Right lobe of liver (tissue), 6 donors: Measurements from ENCODE around the gene PTPRN2. TPM values are rescaled to one million over a fixed set of nuclear protein-coding genes. Genes with fewer than 3 reads are reported as not detected.

Source experiments
- ATAC-seq, 4 donors: fragments of 200-7000 bp; cut with Tn5 transposase; one replicate each; pipeline ENCODE4 v1.9.1; 2020; ENCODE audit warnings: mild to moderate bottlenecking in 4 of 4, moderate library complexity in 4 of 4
- DNase-seq, 3 donors: peaks; one replicate each; pipeline ENCODE4 v3.0.0-alpha.2; 2020
- H3K27ac ChIP-seq, 3 donors: fragments of 200-600 bp; one replicate each; pipeline ENCODE4 v1.8.0; 2022
- H3K27me3 ChIP-seq, 2 donors: fragments of 200-600 bp; one replicate each; pipeline ENCODE4 v1.8.0; 2022
- H3K36me3 ChIP-seq, 4 donors: fragments of 200-600 bp; sonication (generic) in 1 of 4; one replicate each; pipeline versions ENCODE4 v1.5.1 to v1.8.0; 2017 to 2022; ENCODE audit warnings: control low read depth in 1 of 4
- H3K4me1 ChIP-seq, 4 donors: fragments of 200-600 bp; sonication (generic) in 1 of 4; one replicate each; pipeline versions ENCODE4 v1.5.1 to v1.8.0; 2017 to 2022; ENCODE audit warnings: control low read depth in 1 of 4
- H3K4me3 ChIP-seq, 3 donors: fragments of 200-600 bp; one replicate each; pipeline ENCODE4 v1.8.0; 2022
- H3K9me3 ChIP-seq, 4 donors: fragments of 200-600 bp; sonication (generic) in 1 of 4; one replicate each; pipeline versions ENCODE4 v1.5.1 to v1.8.0; 2017 to 2022; ENCODE audit warnings: control low read depth in 1 of 4
- CTCF ChIP-seq, 4 donors: fragments of 200-600 bp in 3 of 4; fragments of 450-650 bp in 1 of 4; IDR thresholded peaks; one replicate each; pipeline versions ENCODE4 v1.5.1 to v1.8.0; 2016 to 2022; ENCODE audit warnings: antibody characterized with exemption in 4 of 4, mild to moderate bottlenecking in 2 of 4
- POLR2A ChIP-seq: fragments of 450-650 bp; IDR thresholded peaks from one replicate; pipeline ENCODE4 v1.6.1; 2017; ENCODE audit warnings: antibody characterized with exemption, mild to moderate bottlenecking
- WGBS: methylation state at CpG from one replicate; pipeline ENCODE4 v1.1.6; 2018; ENCODE audit warnings: low coverage, low lambda C conversion rate; ENCODE audit not compliant: insufficient coverage; ENCODE audit errors: missing lambda C conversion rate; 5-methylcytosine and 5-hydroxymethylcytosine counted together
- intact Hi-C, 2 donors: fragments of 100-400 bp; cut with DNase I; formaldehyde crosslinking; loops; one replicate each; pipeline versions ENCODE4 v1.11.2 to v1.14.1; 2022
- total RNA-seq, 6 experiments: library from RNA; depleted of rRNA in 2 of 6; stranded (reverse); fragments of >200 nt in 2 of 6; fragmentation: NEBNext Ultra II Directional in 3 of 6; extraction: Animal tissue kit (Norgen Biotek cat#: 25700) in 3 of 6; gene quantifications; one replicate each; pipeline versions ENCODE4 v1.1.0 to v1.2.4, GENCODE V29; 2016 to 2023
- donor health status: DM: no; HTN: yes; CAD: no.
- donor health status: DM: no; HTN: no; CAD: no.
- donor health status: DM: no; HTN: no; CAD: no.
- donor health status: DM: no; HTN: yes; CAD: no.
- donor health status: DM: no; HTN: yes; CAD: no.

The PTPRN2 gene
- total RNA-seq, 6 experiments from 2014 or later = 0.15 to 0.87 (median 0.67) TPM

DNA sequence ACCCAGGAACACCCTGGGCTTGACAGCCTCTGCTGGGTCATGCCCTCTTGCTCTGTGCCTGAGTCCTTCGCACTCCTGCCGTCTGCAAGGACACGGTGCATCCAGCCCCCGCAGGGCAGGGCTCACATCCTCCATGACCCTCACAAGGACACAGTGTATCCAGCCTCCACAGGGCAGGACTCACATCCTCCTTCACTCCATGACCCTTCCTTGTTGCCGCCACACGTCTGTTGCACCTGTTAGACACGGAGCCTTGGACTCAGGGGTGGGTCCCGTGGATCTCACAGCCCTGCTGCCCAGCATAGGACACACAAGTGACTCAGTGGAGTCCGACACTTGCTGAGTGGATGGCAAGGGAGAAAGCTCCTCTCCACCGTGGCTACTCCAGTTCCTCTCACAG lies 750.1 kb downstream of the PTPRN2 start:
- Histone ChIP-seq H3K27ac (no peak overlapping the region), H3K9me3 (no peaks in the 10 kb centered on the region), H3K4me3 (no peak overlapping the region), H3K27me3 (no peaks in the 10 kb centered on the region), H3K4me1 (no peaks in the 10 kb centered on the region), H3K36me3 (no peaks in the 10 kb centered on the region)
- WGBS = 71% methylated on average over 3 of the region's 10 CpGs
- ATAC-seq (no peak), DNase-seq (no peak)
- intact Hi-C loops = no loop called here
- TF ChIP-seq POLR2A (no peak), CTCF (IDR thresholded peaks at IDR 0.05) (no peak)

GRCh38 chr7:157837047-157837446 lies 750.6 kb downstream of the PTPRN2 start:
- Histone ChIP-seq H3K36me3 (no peaks in the 10 kb centered on the region), H3K4me3 (no peak overlapping the region), H3K27ac (no peak overlapping the region), H3K27me3 (no peaks in the 10 kb centered on the region), H3K9me3 (no peaks in the 10 kb centered on the region), H3K4me1 (no peaks in the 10 kb centered on the region)
- intact Hi-C loops = no loop called here
- WGBS = 56% methylated on average over 6 of the region's 6 CpGs
- ATAC-seq (peak in 1 of 4 donors; percentile 36), DNase-seq (no peak)
- TF ChIP-seq POLR2A (no peak), CTCF (IDR thresholded peaks at IDR 0.05) (no peak)

GRCh38 chr7:157834501-157835163 lies 753.0 kb downstream of the PTPRN2 start:
- ATAC-seq = peak in 1 of 4 donors; percentile 22

DNA sequence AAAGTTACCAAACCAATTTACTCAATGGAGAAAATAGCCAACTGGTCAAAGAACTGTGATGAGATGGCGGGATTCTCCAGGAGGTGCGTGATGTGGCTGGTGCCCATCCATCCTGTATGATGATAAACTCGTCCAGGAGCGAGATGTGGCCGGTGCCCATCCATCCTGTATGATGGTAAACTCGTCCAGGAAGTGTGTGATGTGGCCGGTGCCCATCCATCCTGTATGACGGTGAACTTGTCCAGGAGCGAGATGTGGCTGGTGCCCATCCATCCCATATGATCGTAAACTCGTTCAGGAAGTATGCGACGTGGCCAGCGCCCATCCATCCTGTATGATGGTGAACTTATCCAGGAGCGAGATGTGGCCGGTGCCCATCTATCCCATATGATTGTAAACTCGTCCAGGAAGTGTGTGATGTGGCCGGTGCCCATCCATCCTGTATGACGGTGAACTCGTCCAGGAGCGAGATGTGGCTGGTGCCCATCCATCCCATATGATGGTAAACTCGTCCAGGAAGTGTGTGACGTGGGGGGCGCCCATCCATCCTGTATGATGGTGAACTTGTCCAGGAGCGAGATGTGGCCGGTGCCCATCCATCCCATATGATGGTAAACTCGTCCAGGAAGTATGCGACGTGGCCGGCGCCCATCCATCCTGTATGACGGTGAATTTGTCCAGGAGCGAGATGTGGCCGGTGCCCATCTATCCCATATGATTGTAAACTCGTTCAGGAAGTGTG lies 754.6 kb downstream of the PTPRN2 start:
- no peak overlapping the region for H3K27ac ChIP-seq
- H3K36me3 ChIP-seq = no peaks in the 10 kb centered on the region
- no peaks in the 10 kb centered on the region for H3K4me1 ChIP-seq
- ATAC-seq = no peak
- H3K27me3 ChIP-seq = no peaks in the 10 kb centered on the region
- intact Hi-C loops = no loop called here
- 55% methylated on average over 22 of the region's 35 CpGs for WGBS
- H3K4me3 ChIP-seq = no peak overlapping the region
- TF ChIP-seq CTCF (IDR thresholded peaks at IDR 0.05) (no peak), POLR2A (no peak)
- H3K9me3 ChIP-seq = no peaks in the 10 kb centered on the region
- DNase-seq = peak in 1 of 3 donors; percentile 28

More at GRCh38 chr7:157834501-157835163, 753.0 kb downstream of the PTPRN2 start:
- no peaks in the 10 kb centered on the region for H3K9me3 ChIP-seq
- no peak overlapping the region for H3K4me3 ChIP-seq
- no peak for TF ChIP-seq POLR2A
- no peak for TF ChIP-seq CTCF (IDR thresholded peaks at IDR 0.05)
- DNase-seq = peak in 1 of 3 donors; percentile 35
- H3K27me3 ChIP-seq = no peaks in the 10 kb centered on the region
- no peaks in the 10 kb centered on the region for H3K4me1 ChIP-seq
- 36% methylated on average over 10 of the region's 20 CpGs for WGBS
- no peaks in the 10 kb centered on the region for H3K36me3 ChIP-seq
- intact Hi-C loops = no loop called here
- no peak overlapping the region for H3K27ac ChIP-seq
